ENCODE measurements around the gene ZFP36L1. TPM values are rescaled to one million over a fixed set of nuclear protein-coding genes. Genes with fewer than 3 reads are reported as not detected.

The ZFP36L1 gene
- total RNA-seq, 1 experiment from 2014 or later: 47.8 TPM

DNA sequence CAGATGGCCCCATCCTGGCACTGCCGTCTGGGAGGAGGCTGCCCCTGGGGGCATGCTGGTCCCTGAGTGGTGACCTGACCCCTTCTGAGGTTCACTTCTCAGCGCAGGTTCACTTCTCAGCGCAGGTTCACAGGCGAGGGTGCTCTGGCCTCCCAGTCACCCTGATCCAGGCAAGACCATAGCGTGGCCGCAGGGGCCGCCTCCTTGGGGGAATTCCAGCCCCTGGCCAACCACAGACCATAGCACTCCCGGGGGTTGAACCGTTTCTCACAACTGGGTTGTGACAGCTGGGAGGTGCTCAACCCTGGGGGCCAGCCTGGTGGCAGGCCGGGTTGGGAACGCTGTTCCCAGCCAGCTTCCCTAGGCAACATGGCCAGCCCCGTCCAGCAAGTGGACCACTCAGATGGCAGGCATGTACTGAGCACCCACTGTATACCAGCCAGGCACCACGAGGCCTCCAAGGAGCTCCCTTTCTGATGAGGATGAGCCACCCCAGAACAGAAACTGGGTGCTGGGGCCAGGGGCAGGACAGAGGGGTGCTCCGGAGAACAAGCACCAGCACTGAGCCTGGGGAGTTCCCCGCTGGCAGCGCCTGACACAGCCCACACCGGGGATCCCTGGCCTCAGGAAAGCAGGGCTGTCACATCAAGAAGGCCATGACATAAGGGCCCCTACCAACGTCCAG is 28.3 kb upstream of the ZFP36L1 start:
- peak; percentile 57 for DNase-seq
- Histone ChIP-seq H3K4me3 (ENCODE audit: insufficient read depth, low read depth, low read length) (no peak overlapping the region), H3K36me3 (replicated peaks; ENCODE audit: control insufficient read depth, insufficient read depth, low read length) (no peaks in the 10 kb centered on the region), H3K27me3 (ENCODE audit: control insufficient read depth, insufficient read depth, low read length) (no peaks in the 10 kb centered on the region)

DNA sequence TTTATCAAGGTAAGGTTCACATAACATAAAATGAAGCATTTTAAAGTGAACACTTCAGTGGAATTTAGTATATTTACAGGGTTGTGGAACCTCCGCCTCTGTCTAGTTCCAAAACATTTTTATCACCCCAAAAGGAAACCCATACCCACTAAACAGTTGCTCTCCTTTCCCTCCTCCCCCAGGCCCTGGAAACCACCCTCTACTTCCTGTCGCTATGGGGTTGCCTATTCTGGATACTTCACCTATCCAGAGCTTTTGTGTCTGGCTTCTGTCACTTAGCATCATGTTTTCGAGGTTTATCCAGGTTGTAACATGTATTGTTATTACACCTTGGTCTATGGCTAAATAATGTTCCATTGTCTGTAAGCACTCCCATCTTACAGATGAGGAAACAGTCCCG is 27.7 kb upstream of the ZFP36L1 start:
- H3K4me3 ChIP-seq (ENCODE audit: insufficient read depth, low read depth, low read length): no peak overlapping the region
- no peak for DNase-seq
- no peaks in the 10 kb centered on the region for H3K27me3 ChIP-seq (ENCODE audit: control insufficient read depth, insufficient read depth, low read length)
- H3K36me3 ChIP-seq (replicated peaks; ENCODE audit: control insufficient read depth, insufficient read depth, low read length): no peaks in the 10 kb centered on the region

DNA sequence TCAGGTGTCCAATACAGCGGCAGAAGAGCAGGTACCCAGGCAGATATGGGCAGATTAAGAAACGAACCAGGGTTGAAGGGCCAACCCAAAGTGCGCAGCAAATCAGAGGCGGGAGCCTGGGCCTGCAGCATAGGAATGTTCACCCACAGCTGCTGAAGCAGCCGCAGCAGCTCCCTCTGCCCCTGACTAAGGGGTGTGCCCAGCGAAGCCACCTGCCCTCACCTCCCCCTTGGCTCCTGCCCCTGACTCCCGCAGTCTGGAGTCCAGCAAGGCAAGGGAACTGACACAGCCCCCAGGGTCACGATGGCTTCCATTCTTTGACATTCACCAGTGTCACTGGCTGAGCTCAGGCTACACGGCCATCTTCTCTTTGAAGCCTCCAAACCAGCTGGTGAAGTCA is 27.3 kb upstream of the ZFP36L1 start:
- DNase-seq: peak; percentile 57
- no peaks in the 10 kb centered on the region for H3K36me3 ChIP-seq (replicated peaks; ENCODE audit: control insufficient read depth, insufficient read depth, low read length)
- no peaks in the 10 kb centered on the region for H3K27me3 ChIP-seq (ENCODE audit: control insufficient read depth, insufficient read depth, low read length)
- H3K4me3 ChIP-seq (ENCODE audit: insufficient read depth, low read depth, low read length): no peak overlapping the region

DNA sequence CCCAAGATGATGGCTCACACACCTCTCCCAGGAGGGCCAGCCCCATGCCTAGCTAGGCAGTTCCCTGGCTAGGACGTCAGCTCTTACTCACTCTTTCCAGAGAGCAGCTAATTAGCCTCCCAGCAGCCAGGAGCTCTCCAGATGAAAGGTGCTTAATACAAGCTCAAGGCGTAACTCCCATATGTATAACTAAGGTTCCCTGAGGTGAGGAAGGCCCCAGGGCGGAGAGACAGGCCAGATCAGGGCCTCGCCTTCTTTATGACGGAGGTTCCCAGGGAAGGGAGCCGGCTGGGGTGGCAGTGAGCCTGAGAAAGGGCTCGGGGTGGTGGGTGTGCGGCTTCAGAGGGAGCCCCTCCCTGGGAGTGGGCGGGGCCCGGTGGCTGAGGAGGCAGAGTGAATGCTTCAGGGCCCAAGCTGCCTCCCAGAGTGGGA is 26.4 kb upstream of the ZFP36L1 start:
- peak; percentile 84 for DNase-seq
- Histone ChIP-seq H3K27me3 (ENCODE audit: control insufficient read depth, insufficient read depth, low read length) (no peaks in the 10 kb centered on the region), H3K4me3 (ENCODE audit: insufficient read depth, low read depth, low read length) (no peak overlapping the region), H3K36me3 (replicated peaks; ENCODE audit: control insufficient read depth, insufficient read depth, low read length) (no peaks in the 10 kb centered on the region)

DNA sequence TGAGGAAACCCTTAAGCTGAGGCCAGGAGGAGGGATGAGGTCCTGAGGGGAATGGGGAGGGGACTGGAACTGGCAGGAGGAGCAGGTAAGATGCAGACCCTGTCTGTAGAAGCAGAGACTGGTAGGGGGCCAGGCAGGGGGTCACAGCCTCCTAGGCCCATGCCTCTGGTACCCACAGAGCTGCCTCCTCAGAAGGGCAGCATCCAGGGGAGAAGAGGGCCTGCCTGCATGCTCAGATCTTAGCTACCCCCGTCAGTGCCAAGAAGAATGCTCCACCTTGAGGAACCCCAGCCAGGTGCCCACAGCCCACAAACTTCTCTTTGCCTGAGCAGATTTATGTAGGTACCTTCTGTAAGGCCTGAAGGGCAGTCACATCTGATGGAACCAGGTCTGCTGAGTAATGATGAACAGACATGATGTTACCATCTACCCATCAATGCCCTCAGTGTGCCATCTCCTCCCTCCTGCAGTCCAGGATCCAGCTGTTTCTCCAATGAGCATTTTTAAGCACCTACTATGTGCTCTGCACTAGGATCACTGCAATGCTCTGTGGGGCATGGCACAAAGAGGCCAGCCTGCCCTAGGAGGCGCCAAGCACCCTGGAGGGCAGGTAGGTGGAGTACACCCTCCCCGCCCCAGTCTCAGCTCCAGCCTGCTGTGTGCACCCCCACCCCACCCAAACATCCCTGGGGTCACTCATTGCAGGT is 24.8 kb upstream of the ZFP36L1 start:
- Histone ChIP-seq H3K36me3 (replicated peaks; ENCODE audit: control insufficient read depth, insufficient read depth, low read length) (no peaks in the 10 kb centered on the region), H3K4me3 (ENCODE audit: insufficient read depth, low read depth, low read length) (no peak overlapping the region), H3K27me3 (ENCODE audit: control insufficient read depth, insufficient read depth, low read length) (no peaks in the 10 kb centered on the region)
- peak; percentile 26 for DNase-seq

DNA sequence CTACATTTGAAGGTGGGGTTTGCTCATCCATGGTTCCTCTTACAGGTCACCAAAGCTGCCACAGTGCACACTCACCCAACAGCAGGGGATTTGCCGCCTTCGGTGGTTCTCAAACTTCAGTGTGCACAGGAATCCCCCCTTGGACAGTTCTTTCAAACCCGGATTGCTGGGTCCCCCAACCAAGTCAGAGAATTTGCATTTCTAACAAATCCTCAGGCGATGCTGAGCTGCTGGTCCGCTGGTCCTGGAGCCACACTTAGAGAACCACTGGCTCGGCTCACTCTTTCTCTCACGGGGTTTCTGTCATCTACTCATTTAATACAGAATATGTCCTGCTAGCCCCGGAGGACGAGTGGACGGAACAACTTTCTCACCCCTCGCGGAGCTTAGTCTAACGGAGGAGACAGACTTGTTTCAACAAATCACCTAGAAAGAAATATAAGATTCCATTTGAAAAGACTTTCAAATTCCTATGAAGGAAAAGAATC is 24.1 kb upstream of the ZFP36L1 start:
- no peaks in the 10 kb centered on the region for H3K27me3 ChIP-seq (ENCODE audit: control insufficient read depth, insufficient read depth, low read length)
- DNase-seq: no peak
- H3K36me3 ChIP-seq (replicated peaks; ENCODE audit: control insufficient read depth, insufficient read depth, low read length): no peaks in the 10 kb centered on the region
- H3K4me3 ChIP-seq (ENCODE audit: insufficient read depth, low read depth, low read length): no peak overlapping the region

DNA sequence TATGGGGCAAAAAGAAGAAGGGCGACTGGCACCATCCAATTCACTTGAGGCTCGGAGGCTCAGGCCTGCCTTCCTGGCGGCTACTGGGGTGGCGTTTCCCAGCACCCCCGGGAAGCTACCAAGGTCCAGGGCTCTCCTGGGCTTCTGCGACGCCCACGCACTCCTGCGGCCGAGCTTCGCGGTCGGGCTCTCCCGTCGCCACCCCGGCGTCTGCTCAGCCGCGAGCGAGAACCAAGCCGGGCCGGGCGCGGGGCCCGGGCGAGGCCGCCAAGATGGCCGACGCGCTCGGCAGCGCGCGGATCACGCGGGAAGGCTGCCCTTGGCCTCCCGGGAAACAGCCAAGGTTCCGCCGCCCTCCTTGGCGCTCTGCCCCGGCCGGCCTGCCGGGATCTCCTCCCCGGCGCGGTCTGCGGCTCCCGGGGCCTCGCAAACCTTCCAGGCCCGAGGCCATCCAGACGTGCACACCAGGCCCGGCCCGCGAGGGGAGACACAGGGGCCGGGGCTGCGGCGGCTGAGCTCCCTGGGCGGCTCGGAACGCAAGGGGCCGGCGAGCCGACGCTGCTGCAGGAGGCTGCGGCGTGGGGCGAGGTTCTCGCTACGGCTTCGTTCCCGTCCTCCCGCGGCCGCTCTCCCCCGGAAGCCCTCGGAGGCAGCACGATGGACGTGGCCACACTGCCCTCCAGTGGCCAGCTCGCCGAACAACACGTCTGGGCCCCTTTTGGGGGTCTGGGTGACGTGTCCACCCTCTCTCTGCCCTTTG is 23.5 kb upstream of the ZFP36L1 start:
- no peaks in the 10 kb centered on the region for H3K27me3 ChIP-seq (ENCODE audit: control insufficient read depth, insufficient read depth, low read length)
- DNase-seq: peak; percentile 97
- peak overlapping the region; percentile 39 for H3K4me3 ChIP-seq (ENCODE audit: insufficient read depth, low read depth, low read length)
- no peaks in the 10 kb centered on the region for H3K36me3 ChIP-seq (replicated peaks; ENCODE audit: control insufficient read depth, insufficient read depth, low read length)

DNA sequence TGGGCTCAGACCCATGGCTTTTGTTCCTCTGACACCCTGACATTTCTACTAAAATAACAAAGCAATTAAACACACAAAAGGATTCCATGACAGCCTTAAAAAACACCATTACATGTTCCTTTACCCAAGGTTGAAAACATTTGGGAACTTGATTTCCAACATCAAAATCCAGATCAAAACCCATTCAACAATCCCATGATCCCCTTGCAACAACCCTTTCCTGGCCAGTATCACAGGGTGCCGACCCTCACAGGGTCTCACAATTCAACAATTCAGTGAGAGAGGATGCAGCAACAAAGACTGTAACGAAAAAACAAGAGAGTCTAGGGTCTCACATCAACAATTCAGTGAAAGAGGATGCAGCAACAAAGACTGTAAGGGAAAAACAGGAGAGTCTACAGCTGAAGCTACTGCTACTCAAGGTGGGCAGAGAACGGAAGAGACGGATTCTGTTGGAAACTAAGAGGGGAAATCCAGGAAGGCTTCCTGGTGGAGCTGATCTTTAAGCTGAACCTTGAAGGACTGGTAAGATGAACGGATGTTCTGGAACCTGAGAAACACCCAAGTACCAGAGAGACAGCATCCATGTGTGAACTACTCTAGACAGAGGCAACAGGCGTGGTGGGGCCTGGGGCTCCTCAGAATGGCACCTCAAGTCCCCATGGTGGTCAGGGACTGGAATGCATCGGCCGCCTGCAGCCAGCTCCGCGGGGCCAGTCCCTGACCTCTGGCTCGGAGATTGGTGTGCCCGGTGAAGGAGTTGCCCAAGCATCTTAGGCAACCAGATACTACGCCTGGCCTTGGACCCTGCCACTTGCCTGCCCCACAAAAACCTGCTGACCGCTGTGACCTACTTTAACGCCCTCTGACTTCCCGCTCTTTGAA is 22.7 kb upstream of the ZFP36L1 start:
- DNase-seq: peak; percentile 37
- Histone ChIP-seq H3K4me3 (ENCODE audit: insufficient read depth, low read depth, low read length) (no peak overlapping the region), H3K27me3 (ENCODE audit: control insufficient read depth, insufficient read depth, low read length) (no peaks in the 10 kb centered on the region), H3K36me3 (replicated peaks; ENCODE audit: control insufficient read depth, insufficient read depth, low read length) (no peaks in the 10 kb centered on the region)

DNA sequence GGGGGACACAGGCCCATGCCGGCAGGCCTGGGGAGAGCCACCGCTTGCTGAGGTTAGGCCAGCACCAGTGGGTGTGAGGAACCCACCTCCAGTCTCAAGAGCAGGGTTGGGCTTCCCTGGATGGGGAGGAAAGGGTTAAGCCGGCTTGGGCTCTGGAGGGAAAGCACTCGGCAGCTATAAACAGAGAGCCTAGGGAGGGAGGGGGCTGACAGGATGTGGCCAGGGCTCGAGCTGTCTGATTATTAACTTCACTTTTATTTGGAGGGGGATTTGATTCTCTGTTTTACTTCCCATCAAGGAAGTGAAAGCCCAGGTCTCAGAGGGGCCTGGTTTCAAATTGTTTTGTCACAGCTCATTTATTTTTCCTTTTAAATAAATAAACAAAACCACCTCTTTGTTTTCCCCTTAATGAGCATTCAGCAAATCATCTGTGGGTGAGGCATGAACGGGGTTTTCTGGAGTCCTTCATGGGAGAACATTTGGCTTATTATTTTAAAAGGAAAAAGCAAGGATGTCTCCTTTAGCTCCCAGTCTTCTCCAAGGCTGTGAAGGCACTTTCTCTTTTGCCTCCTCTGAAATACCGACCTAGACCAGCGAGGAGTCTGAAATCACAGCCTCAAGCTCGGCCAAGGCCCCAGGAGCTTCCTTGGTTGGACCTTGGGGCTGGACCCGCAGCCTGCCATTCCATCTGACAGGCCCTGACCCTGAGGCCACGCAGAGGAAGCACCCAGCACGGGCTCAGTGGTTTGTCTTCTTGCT is 21.9 kb upstream of the ZFP36L1 start:
- no peaks in the 10 kb centered on the region for H3K27me3 ChIP-seq (ENCODE audit: control insufficient read depth, insufficient read depth, low read length)
- H3K36me3 ChIP-seq (replicated peaks; ENCODE audit: control insufficient read depth, insufficient read depth, low read length): no peaks in the 10 kb centered on the region
- H3K4me3 ChIP-seq (ENCODE audit: insufficient read depth, low read depth, low read length): no peak overlapping the region
- peak; percentile 90 for DNase-seq

DNA sequence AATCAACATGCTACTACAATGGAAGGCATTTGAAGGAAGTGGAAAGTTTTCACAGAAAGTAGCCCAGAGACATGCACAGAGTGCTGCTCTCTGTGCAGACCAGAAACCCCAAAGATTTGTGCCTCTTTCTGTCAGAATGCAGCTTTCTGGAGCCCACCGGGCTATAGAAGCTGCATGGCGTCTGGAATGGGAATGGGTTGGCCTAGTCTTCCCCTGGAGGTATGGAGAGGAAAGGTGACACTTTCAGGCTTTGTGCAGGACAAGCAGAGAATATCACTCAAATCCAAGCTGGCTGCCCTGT is 21.3 kb upstream of the ZFP36L1 start:
- no peak for DNase-seq
- Histone ChIP-seq H3K36me3 (replicated peaks; ENCODE audit: control insufficient read depth, insufficient read depth, low read length) (no peaks in the 10 kb centered on the region), H3K4me3 (ENCODE audit: insufficient read depth, low read depth, low read length) (no peak overlapping the region), H3K27me3 (ENCODE audit: control insufficient read depth, insufficient read depth, low read length) (no peaks in the 10 kb centered on the region)

DNA sequence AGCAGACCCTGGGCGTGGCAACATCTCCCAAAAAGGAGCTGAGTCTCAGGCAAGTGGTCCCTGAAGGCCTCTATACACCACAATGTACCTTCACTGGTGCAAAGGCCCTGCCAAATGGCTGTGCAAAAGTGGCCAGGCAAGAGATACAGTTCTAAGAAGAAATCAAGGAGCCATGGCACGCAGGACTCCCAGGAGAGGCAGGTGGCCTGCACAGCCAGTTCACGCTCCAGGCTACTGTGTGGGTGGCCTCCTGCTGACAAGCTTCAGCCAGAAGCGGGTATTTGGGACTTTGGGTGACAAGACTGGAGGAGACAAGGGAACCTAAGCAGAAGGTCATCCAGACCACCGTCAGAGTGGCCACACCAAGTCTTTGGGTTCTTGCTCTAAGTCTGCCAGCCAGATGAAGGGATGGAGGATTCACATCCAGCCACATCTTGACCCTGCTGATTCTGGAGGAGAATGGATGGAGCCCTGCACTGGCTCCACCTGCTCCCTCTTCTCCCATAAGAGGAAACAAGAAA is 20.5 kb upstream of the ZFP36L1 start:
- no peaks in the 10 kb centered on the region for H3K27me3 ChIP-seq (ENCODE audit: control insufficient read depth, insufficient read depth, low read length)
- H3K36me3 ChIP-seq (replicated peaks; ENCODE audit: control insufficient read depth, insufficient read depth, low read length): no peaks in the 10 kb centered on the region
- DNase-seq: no peak
- H3K4me3 ChIP-seq (ENCODE audit: insufficient read depth, low read depth, low read length): no peak overlapping the region

DNA sequence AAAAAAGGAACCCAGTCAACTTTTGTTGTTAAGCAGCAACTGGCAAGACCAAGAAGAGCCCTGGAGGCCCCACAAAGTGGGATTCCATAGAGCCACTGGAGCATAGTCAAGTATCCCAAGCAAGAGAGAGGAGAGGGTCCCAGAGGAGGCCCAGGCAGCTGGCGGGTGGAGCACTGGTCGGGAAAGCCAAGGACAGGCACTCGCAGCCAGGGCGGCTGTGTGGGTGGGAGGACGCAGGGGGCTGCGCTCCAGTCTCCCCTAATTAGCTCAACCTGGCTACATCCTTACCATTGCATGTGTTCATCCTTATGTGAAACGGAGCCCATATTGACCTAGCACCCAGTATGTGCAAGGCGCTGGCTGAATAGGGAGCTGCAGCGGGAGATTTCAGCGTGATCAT is 18.3 kb upstream of the ZFP36L1 start:
- no peak overlapping the region for H3K4me3 ChIP-seq (ENCODE audit: insufficient read depth, low read depth, low read length)
- DNase-seq: peak; percentile 22
- no peaks in the 10 kb centered on the region for H3K27me3 ChIP-seq (ENCODE audit: control insufficient read depth, insufficient read depth, low read length)
- no peaks in the 10 kb centered on the region for H3K36me3 ChIP-seq (replicated peaks; ENCODE audit: control insufficient read depth, insufficient read depth, low read length)

DNA sequence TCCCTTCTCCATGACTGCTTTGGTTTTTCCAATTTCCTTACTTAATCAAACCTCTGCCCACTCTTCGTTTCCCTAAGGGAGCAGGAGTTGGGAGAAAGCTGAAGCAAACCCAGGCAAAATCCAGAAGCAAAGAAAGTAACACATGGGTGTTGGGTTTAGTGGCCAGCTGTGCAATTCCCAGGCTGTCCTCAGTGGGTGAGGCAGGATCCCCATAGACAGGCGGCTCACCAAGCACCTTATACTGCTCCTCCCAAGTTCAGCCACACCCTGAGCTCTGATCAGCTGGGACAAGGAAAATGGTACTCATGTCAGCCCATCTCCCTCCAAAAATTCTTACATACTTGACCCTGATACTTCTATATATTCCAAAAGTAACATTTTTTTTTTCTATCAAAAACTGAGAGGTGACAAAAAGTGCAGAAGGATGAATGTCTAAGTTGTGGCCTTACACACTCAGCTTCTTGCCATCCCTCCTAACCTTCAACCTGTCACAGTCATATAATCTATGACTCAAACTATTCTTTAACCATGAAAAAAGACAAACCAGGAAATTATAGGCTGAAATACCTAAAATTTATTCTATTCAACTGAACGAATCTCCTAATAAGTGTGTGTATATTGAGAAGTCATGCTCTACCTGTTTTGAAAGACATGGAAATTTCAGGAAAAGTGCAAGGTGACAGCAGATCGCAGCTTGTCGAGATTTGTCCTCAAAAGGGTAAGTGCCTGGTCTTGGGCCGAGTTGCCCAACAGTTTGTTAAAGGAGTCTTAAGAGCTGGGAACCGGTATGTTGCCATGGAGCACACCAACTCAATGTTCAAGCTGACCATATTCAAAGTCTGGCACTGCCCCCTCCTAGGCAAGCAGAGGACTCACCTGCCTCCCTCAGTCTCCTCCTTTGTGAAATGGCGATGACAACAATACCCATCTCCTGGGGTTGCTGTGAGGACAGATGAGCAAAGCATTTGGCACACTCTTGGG is 17.6 kb upstream of the ZFP36L1 start:
- no peak for DNase-seq
- H3K27me3 ChIP-seq (ENCODE audit: control insufficient read depth, insufficient read depth, low read length): no peaks in the 10 kb centered on the region
- no peak overlapping the region for H3K4me3 ChIP-seq (ENCODE audit: insufficient read depth, low read depth, low read length)
- H3K36me3 ChIP-seq (replicated peaks; ENCODE audit: control insufficient read depth, insufficient read depth, low read length): no peaks in the 10 kb centered on the region

Data from H7 (cell line).